ENCODE measurements around the gene MSRB1.

Gene MSRB1

GRCh38 chr16:1942810-1943726 lies at the start of gene MSRB1:
Gene MSRB1 (minus strand): TSS chr16:1943199. CDS start chr16:1943156, 43 bp downstream.
- DNase-seq: peak; percentile 100

- no peak for DNase-seq
Measured at GRCh38 chr16:1991948-1992703, 49.1 kb upstream of the MSRB1 start.

- no peak for DNase-seq
Measured at GRCh38 chr16:1991588-1991947, 48.6 kb upstream of the MSRB1 start.

- no peak for DNase-seq
Measured at GRCh38 chr16:1991135-1991551, 48.1 kb upstream of the MSRB1 start.

GRCh38 chr16:1990351-1991134 lies 47.5 kb upstream of the MSRB1 start:
- peak; percentile 64 to 72 for DNase-seq

- no peak for DNase-seq
Measured at GRCh38 chr16:1990101-1990350, 47.0 kb upstream of the MSRB1 start.

GRCh38 chr16:1989209-1990100 lies 46.5 kb upstream of the MSRB1 start, which contains the start of gene SYNGR3:
Gene SYNGR3 (plus strand): TSS chr16:1989970. CDS start chr16:1990103, 133 bp downstream.
- DNase-seq: peak in 1 of 2 experiments; percentile 29

- DNase-seq: no peak
Measured at GRCh38 chr16:1987198-1987597, 44.2 kb upstream of the MSRB1 start.

GRCh38 chr16:1985466-1986150 lies 42.6 kb upstream of the MSRB1 start:
- DNase-seq: no peak

GRCh38 chr16:1984347-1985225 lies 41.6 kb upstream of the MSRB1 start:
- DNase-seq: no peak

GRCh38 chr16:1983544-1984346 lies 40.7 kb upstream of the MSRB1 start, which contains the start of gene GFER:
Gene GFER (plus strand): TSS chr16:1984193. CDS start chr16:1984219, 26 bp downstream.
- DNase-seq: peak; percentile 94 to 95

GRCh38 chr16:1982991-1983543 lies 40.1 kb upstream of the MSRB1 start:
- no peak for DNase-seq

GRCh38 chr16:1982013-1982433 lies 39.0 kb upstream of the MSRB1 start:
- DNase-seq: no peak

- DNase-seq: no peak
Measured at GRCh38 chr16:1981398-1981836, 38.4 kb upstream of the MSRB1 start, which contains the start of gene NOXO1. Gene NOXO1 (minus strand): TSS chr16:1981469. CDS start chr16:1981179, 290 bp downstream.

- DNase-seq: no peak
Measured at GRCh38 chr16:1980770-1981087, 37.7 kb upstream of the MSRB1 start.

- no peak for DNase-seq
Measured at GRCh38 chr16:1980030-1980769, 37.2 kb upstream of the MSRB1 start.

- DNase-seq: peak; percentile 57 to 60
Measured at GRCh38 chr16:1979271-1980029, 36.5 kb upstream of the MSRB1 start.

Data from NCI-H1930 (cell line).